Mucosa of descending colon (tissue), 3 donors: ENCODE measurements around the gene DGKB. TPM values are rescaled to one million over a fixed set of nuclear protein-coding genes. Genes with fewer than 3 reads are reported as not detected.

ENCODE experiments used
- ATAC-seq: fragments of 200-7000 bp; cut with Tn5 transposase; one replicate; pipeline ENCODE4 v1.9.1; 2020; ENCODE audit warnings: mild to moderate bottlenecking, moderate library complexity
- DNase-seq, 3 donors: peaks; one replicate each; pipeline ENCODE4 v3.0.0-alpha.2; 2020
- H3K36me3 ChIP-seq: fragments of 200-600 bp; one replicate; pipeline ENCODE4 v1.8.0; 2021; ENCODE audit warnings: low read depth, mild to moderate bottlenecking
- H3K4me1 ChIP-seq: fragments of 200-600 bp; one replicate; pipeline ENCODE4 v1.8.0; 2021; ENCODE audit warnings: low read depth, mild to moderate bottlenecking
- H3K4me3 ChIP-seq: fragments of 200-600 bp; one replicate; pipeline ENCODE4 v1.8.0; 2021; ENCODE audit warnings: mild to moderate bottlenecking
- H3K9me3 ChIP-seq: fragments of 200-600 bp; one replicate; pipeline ENCODE4 v1.8.0; 2021; ENCODE audit warnings: mild to moderate bottlenecking
- CTCF ChIP-seq: fragments of 200-600 bp; IDR thresholded peaks from one replicate; pipeline ENCODE4 v1.8.0; 2022; ENCODE audit warnings: antibody characterized with exemption, mild to moderate bottlenecking
- intact Hi-C, 2 donors: fragments of 100-400 bp; cut with DNase I in 1 of 2; cut with micrococcal nuclease in 1 of 2; formaldehyde crosslinking; loops; one replicate each; pipeline versions ENCODE4 v1.11.0 to v1.11.1; 2022; cut with DNase I, micrococcal nuclease
- total RNA-seq, 3 donors: library from RNA; stranded (reverse); fragmentation: NEBNext Ultra II Directional in 2 of 3; extraction: Animal tissue kit (Norgen Biotek cat#: 25700) in 2 of 3; gene quantifications; one replicate each; pipeline versions ENCODE4 v1.2.1 to v1.2.4, GENCODE V29; 2021 to 2023
- donor health status: DM: no; HTN: no; CAD: no; lungs with moderate emphysema.
- donor health status: DM: no; HTN: no; CAD: no.
- donor health status: DM: no; HTN: yes; CAD: no.

DGKB gene
- total RNA-seq, 3 donors from 2014 or later = 0.19 to 5.6 (median 0.78) TPM

- H3K9me3 ChIP-seq = no peaks in the 10 kb centered on the region
- no peaks in the 10 kb centered on the region for H3K4me1 ChIP-seq
- TF ChIP-seq CTCF = no peak
- ATAC-seq (no peak), DNase-seq (no peak)
- no peaks in the 10 kb centered on the region for H3K36me3 ChIP-seq
- H3K4me3 ChIP-seq = no peak overlapping the region
- intact Hi-C loops = no loop called here
Observed at GRCh38 chr7:14446219-14446618, 456.3 kb downstream of the DGKB start.

GRCh38 chr7:14438366-14438765 is 464.2 kb downstream of the DGKB start:
- Histone ChIP-seq H3K36me3 (no peaks in the 10 kb centered on the region), H3K4me3 (no peak overlapping the region), H3K9me3 (no peaks in the 10 kb centered on the region), H3K4me1 (no peaks in the 10 kb centered on the region)
- DNase-seq = no peak
- intact Hi-C loops = no loop called here
- TF ChIP-seq CTCF = no peak
- no peak for ATAC-seq

GRCh38 chr7:14436878-14437277 is 465.7 kb downstream of the DGKB start:
- Histone ChIP-seq H3K9me3 (no peaks in the 10 kb centered on the region), H3K4me3 (no peak overlapping the region), H3K4me1 (no peaks in the 10 kb centered on the region), H3K36me3 (no peaks in the 10 kb centered on the region)
- intact Hi-C loops = no loop called here
- ATAC-seq = no peak
- DNase-seq = no peak
- no peak for TF ChIP-seq CTCF

GRCh38 chr7:14432924-14433323 is 469.6 kb downstream of the DGKB start:
- Histone ChIP-seq H3K4me3 (no peak overlapping the region), H3K9me3 (no peaks in the 10 kb centered on the region), H3K36me3 (no peaks in the 10 kb centered on the region), H3K4me1 (no peaks in the 10 kb centered on the region)
- intact Hi-C loops = no loop called here
- no peak for TF ChIP-seq CTCF
- DNase-seq (no peak), ATAC-seq (no peak)

- Histone ChIP-seq H3K36me3 (no peaks in the 10 kb centered on the region), H3K4me1 (no peaks in the 10 kb centered on the region), H3K9me3 (no peaks in the 10 kb centered on the region), H3K4me3 (no peak overlapping the region)
- DNase-seq = no peak
- ATAC-seq = no peak
- TF ChIP-seq CTCF = no peak
- intact Hi-C loops = no loop called here
Observed at GRCh38 chr7:14430926-14431325, 471.6 kb downstream of the DGKB start.

- Histone ChIP-seq H3K4me3 (no peak overlapping the region), H3K9me3 (no peaks in the 10 kb centered on the region), H3K36me3 (no peaks in the 10 kb centered on the region), H3K4me1 (no peaks in the 10 kb centered on the region)
- no peak for TF ChIP-seq CTCF
- intact Hi-C loops = no loop called here
- ATAC-seq (no peak), DNase-seq (no peak)
Observed at GRCh38 chr7:14425559-14425958, 477.0 kb downstream of the DGKB start.
